GM19324 (cell line): ENCODE measurements around the gene TOGARAM2.
"Not testable (repeated sequence)": the region's sequence is repeated elsewhere in the genome, so short reads cannot be mapped to it uniquely, and the experiment has no call there.

Experiments used
- ATAC-seq: cut with Tn5 transposase; IDR thresholded peaks from one replicate; pipeline ENCODE4 v1.9.1; 2021; ENCODE audit warnings: mild to moderate bottlenecking, moderate library complexity; ENCODE audit not compliant: unreplicated experiment, low FRiP score

The TOGARAM2 gene

GRCh38 chr2:29066271-29066860, 85.3 kb downstream of the TOGARAM2 start:
- no peak for ATAC-seq

DNA sequence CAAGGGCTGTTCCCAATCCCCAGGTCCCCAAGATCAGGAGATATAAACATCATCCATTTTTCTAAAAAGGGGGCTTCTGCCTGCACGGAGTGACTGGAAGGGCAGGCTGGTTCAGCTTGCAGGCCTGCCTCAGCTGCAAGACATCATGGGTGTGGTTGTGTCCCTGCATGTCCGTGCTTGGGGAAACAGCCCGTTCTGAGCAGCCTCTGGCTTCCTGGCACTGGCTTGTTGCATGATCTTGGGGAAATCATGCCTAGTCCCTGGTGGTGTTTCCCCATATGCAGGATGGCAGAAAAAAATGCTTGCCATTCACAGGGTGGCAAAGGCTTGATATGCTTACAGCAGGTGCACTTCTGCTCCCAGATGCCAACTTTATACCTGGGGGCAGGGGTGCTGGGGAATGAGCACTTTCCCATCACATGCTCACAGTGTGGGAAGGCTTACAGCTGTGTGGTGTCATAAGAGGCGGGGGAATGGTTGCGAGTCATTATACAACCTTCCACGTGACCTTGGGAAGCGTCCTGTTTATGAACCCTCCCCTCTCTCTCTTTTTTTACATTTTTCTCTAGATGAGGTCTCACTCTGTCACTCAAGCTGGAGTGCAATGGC, 86.0 kb downstream of the TOGARAM2 start:
- no peak for ATAC-seq

DNA sequence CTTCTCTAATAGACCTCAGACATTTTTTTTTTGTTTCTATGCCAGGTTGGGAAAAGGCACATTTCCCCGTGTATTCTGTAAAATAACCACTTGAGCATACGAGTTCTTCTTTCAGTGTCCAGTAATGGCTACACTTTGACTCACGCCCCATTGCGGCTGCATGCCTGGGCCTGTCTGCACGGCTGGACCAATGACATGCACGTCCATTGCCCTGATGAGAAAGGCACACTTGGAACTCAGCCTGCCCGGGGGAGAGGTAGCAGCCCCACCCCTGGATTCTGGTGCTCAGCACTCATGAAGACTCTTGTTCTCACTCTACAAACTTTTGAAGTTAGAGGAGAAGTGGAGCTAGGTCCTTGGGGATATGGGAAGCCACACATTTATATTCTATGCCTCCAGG, 87.4 kb downstream of the TOGARAM2 start:
- no peak for ATAC-seq

DNA sequence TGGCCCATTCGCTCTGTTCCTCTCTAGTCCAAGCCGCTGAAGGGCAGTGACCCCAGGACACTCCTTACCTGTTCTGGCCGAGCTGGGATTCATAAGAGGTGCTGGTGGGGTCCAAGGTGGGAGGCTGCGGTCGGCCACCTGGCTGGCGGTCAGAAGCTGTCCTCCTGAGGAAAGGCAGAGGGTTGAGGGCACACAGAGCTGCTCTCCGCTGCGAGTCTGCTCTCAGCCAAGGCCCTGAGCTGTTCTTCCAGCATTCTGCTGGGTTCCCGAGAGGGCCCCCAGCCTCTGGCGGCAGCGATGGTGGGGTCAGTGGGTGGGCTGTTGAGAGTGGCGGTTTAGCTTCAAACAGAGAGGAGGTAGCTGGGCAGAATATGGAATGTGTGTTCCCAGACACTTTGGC, 89.4 kb downstream of the TOGARAM2 start:
- no peak for ATAC-seq

DNA sequence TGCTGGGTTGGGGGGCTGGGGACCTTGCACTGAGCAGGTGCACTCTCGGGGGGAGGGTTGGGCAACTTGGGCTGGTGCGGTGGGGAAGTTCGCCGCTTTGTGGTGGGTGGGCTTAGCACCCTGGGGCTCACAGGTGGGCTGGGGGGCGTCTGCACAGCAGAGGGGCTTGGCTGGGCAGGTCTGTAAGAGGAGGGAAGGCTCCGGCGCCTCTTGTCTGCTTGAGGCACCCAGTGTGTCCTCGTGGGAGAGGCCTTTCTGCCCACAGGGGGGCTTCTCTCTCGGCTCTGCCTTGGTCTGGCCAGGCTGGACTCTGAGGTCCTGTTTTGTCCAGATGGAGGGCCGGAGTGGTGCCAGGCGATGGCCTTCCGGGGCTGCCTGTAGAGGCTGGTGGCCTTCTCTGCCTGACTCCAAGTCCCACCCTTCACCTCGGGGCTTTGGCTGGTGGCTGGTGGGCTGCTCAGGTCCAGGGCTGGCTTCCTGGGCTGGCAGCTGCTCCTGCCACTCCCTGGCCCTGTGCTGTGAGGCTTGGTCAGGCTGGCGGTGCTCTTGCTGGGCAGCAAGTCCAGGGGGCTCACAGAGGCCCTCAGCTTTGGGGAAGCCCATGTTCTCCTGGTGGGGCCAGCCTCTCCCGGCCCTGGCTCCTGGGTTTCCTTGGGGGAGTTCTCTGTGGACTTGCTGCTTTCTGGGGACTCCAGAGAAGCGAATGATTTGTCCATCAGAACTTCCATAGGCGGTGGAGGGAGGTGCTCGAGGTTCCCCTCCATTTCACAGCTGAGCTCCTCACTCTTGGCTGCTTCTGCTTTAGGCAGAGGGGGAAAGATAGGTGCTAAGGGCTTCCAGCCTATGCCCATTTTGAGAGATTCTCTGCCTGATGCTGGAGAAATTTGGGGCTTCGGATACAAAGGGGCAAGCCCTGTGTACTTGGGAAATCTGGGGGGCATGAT, 90.2 kb downstream of the TOGARAM2 start:
- ATAC-seq: no peak

GRCh38 chr2:29072251-29072650, 91.2 kb downstream of the TOGARAM2 start:
- no peak for ATAC-seq

GRCh38 chr2:29072971-29073725, 92.0 kb downstream of the TOGARAM2 start:
- no peak for ATAC-seq

DNA sequence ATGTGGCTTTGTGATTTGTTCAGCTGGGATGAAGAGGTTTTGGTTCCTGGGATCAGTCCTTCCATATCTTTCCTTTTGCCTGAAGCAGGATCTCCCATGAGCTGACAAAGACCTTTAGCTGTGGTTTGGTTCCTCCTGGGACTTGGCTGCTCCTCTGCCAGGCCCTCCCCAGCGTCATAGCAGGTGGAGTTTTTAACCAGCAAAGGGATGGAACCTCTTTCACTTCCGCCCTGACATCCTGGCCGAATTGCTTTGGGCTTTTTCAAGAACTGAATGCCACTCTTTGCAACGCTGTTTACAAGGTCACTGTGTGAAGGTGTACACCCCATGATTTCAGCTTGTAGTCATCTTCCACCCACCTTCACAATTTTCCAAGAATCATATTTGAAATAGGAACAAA, 92.8 kb downstream of the TOGARAM2 start:
- no peak for ATAC-seq

DNA sequence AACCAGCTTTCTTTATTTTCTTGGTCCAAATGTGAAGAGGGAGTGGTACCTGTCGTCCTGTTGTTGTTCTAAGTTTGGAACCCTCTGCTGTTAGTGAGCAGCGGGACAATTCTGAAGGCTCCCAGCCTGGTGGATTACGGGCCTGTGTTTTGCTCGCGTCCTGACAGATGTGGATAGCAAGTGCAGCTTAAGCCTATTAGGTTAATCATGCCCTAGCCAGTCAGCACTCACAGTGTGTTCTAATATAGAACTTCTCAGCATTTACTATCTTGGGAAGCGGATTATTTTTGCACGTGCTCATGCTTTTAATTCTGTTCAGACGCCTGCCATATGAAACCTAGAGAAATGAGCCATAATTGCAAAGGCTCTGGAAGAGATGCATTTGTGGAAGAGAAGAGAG, 93.3 kb downstream of the TOGARAM2 start, which contains the start of gene PCARE:
TSS of gene PCARE (minus strand) at position 113 of the 400 bp plus-strand sequence. CDS start 262 bp downstream, outside the sequence.
- no peak for ATAC-seq

DNA sequence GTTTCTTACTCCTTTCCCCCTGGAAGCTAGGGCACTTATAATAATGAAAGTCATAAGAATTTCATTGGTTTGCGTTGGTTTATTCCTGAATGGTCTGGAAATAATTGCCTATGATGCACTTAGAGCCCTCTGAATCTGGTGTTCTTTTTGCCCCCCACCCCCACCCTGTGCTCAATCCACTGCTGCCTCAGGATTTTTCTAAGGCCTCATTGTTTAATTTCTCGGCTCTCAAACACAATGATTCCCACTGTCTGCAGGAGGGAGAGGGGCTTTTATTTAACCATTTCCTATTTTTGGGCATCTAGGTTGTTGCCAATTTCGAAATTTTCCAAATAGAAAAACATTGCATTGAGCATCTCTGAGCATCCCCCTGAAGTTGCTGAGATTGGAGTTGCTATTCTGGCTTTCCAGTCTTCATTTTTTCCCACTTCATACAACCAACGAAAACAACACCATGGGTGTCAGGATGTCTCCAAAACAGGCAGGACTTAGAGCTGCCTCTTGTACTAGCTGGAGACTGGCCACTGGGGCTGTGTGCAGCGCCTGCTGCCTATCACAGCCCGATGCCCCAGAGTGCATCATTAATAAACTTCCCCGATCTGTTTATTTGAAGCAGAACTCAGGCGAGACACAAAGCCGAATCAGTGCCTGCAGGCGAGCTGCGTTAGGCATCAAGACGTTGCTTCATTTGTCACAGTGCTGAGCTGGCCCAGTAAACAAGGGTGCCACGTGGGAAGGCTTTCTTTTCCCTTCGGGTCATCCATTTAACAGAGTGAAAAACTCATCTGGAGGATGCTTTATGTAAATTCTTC, 95.0 kb downstream of the TOGARAM2 start:
- no peak for ATAC-seq

GRCh38 chr2:29079887-29080286, 98.8 kb downstream of the TOGARAM2 start:
- ATAC-seq: no peak

DNA sequence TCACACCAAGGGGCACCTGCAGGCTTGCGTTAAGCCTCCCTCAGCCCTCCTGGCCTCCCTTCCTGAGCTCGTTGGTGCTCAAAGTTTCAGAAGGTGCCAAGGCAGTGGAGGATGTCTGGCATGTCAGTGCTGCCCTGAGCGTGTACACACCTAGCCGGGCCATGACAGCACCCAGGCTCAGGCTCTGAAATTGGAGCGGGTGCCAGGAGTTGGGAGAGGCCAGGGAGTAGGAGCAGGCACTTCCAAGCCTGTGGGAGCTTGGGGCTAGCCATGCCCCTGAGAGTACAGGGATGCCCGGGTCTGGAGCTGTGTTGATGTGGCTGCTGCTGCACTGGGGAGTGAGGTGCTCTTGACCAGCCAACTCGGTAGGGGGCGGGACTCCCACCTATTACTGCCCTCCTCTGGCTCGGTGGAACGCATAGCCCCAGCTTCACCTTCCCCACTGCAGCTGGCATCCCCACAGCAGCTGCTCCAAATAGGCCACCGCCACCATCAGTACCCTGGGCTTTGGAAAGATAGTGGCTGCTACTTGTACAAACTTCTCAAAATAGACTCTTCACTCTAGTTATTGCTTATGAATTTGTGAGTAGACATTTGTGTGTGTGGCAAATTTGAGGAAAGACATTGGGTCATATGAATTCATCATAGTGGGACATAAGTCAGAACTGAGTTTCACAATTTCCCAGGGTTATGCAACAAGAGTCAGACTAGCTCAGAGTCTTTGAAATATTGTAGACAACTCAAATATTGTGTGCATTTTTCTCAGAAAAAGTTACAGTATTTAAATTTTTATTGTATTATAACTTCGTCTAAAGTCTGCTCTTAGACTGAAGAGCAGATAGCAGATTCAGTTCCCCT, 100.0 kb downstream of the TOGARAM2 start:
- ATAC-seq: no peak

DNA sequence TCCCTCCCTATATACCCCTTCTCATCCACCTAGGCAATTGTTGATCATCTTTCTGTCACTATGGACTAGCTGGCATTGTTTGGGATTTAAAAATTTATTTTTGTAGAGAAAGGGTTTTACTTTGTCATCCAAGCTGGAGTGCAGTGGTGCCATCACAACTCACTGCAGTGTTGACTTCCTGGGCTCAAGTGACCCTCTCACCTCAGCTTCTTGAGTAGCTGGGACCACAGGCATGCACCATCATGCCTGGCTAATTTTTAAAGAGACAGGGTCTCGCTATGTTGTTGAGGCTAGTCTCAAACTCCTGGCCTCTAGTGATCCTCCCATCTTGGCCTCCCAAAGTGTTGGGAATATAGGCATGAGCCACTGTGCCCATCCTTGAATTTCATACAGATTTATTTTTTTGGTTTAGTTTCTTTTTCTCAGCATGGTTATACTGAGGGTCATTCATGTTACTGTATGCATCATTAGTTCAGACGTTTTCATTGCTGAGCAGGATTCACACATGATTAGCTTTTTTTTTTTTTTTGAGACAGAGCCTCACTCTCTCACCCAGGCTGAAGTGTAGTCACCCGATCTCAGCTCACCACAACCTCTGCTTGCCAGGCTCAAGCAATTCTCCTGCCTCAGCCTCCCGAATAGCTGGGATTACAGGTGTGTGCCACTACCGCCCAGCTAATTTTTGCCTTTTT, 101.9 kb downstream of the TOGARAM2 start:
- no peak for ATAC-seq

DNA sequence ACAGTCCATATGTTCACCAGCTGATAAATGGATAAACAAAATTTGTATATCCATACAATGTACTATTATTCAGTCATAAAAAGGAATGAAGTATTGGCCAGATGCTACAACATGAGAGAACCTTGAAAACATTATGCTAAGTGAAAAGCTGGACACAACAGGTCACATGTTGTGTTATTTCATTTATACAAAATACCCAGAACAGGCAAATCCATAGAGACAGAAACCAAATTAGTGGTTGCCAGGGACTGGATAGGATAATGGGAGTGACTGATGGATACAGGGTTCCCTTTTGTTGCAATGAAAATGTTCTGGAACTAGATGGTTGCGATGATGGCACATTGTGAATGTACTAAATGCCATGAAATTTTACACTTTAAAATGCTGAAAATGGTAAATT, 103.5 kb downstream of the TOGARAM2 start:
- ATAC-seq: no peak

DNA sequence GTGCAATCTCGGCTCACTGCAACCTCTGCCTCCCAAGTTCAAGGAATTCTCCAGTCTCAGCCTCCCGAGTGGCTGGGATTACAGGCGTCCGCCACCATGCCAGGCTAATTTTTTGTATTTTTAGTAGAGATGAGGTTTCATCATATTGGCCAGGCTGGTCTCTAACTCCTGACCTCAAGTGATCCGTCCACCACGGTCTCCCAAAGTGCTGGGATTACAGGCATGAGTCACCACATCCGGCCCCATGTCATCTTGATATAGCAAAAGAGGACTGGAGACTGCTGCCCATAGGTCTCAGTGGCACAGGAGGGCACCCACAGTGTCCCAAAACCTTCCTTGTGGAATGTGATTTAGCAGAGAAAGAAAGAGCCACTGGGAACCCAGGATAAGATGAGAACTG, 109.2 kb downstream of the TOGARAM2 start:
- not testable (repeated sequence) for ATAC-seq

GRCh38 chr2:29096969-29097368, 115.9 kb downstream of the TOGARAM2 start:
- ATAC-seq: no peak

GRCh38 chr2:29097569-29097968, 116.5 kb downstream of the TOGARAM2 start:
- no peak for ATAC-seq

- no peak for ATAC-seq
Measured at GRCh38 chr2:29100564-29100963, 119.5 kb downstream of the TOGARAM2 start.
